Measurements from ENCODE around the gene SDHA.
"Not testable (repeated sequence)": the region's sequence is repeated elsewhere in the genome, so short reads cannot be mapped to it uniquely, and the experiment has no call there.

The SDHA gene

DNA sequence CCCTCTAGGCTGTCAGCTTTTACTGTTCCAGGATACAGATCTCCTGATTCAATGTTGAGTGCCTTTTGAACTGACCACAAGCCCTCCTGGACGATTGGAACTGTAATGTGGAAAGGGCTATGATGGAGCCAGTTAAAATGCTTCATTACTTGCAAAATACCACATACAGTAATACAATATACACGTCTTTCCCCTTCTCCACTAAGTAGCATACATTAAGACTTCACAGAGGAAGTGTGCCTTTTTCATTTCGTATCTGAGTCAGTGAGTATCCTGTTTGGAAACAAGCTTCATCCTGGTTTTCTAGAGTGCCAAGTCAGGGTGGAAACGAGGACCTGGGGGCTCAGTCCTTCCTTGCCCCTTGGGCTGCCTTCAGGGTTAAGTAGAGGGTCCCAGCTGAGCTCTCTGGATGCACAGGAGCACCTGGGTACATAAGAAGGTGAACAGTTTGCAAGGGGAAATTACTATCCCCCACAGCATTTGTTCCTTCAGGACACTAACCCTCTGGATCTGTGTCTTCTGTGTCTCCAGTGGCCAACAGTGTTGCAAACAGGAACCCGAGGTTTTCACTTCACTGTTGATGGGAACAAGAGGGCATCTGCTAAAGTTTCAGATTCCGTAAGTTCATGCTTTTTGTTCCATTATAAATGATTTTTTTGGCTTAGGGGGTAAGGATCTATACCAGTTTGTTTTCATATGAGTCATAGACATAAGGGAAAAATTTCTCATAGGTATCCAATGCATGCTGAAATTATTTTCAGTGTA is 5.0 kb downstream of the SDHA start:
- not testable (repeated sequence) for DNase-seq (ENCODE audit: low read depth in 2 of 2)

DNA sequence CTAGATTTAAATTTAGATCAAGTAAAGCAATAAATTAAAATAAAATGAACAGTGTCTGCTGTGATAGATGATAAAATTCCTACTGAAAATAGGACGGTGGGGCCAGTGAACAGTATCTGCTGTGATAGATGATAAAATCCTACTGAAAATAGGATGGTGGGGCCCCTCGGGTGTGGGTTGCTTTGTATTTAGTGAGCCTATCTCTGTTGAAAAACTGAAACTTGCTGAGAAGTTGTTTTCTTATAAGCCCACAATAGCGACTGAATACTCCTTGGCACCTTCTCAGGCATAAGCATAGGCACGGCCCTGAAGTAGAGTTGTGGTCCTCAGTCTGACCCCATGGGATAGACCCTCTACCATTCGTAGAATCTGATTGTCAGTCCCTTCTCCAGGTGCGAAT is 5.7 kb downstream of the SDHA start:
- no peak for DNase-seq (ENCODE audit: low read depth in 2 of 2)

DNA sequence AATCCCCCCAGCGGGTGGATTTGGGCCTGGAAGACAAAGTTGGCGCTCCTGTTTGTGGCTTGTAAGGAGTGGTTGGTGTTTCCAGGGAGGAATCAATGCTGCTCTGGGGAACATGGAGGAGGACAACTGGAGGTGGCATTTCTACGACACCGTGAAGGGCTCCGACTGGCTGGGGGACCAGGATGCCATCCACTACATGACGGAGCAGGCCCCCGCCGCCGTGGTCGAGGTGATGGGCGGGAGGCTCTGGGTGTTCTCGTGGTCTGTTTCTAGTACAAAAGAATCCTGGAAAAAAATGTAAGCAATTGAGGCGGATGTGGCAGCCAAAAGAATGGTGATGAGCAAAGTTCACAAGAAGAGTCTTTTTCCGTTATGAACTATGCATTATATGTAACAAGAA is 7.2 kb downstream of the SDHA start:
- no peak for DNase-seq (ENCODE audit: low read depth in 2 of 2)

DNA sequence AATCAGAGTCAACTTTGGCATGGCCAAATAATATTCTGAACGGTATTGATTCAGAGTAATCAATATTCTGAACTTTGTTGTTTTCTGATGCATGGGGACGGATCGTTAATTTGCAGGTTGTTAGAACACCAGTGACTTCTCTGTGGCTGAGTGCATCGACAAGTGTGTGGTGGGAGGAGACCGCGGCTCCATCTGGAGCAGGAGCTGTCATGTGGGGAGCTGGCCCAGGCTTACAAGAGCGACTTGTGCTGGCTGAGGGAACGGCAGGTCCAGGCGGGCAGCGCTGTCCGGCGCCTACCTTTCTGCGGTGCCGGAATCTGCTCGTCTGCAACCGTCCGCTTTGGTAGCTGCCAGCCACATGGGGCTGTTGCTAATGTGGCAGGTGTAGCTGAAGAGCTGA is 9.3 kb downstream of the SDHA start:
- not testable (repeated sequence) for DNase-seq (ENCODE audit: low read depth in 2 of 2)

DNA sequence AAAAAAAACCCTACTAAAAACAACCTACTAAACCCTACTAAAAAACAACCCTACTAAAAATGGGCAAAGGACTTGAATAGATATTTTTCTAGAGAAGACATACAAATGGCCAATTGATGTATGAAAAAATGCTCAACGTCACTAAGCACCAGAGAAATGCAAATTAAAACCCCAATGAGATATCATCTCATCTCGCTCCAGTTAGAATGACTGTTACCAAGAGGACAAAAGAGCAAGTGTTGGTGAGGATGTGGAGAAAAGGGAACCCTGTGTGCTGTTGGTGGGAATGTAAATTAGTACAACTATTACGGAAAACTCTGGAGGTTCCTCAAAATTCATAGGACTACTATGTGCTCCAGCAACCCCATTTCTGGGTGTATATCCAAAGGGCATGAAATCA is 10.8 kb downstream of the SDHA start:
- DNase-seq (ENCODE audit: low read depth in 2 of 2): no peak

DNA sequence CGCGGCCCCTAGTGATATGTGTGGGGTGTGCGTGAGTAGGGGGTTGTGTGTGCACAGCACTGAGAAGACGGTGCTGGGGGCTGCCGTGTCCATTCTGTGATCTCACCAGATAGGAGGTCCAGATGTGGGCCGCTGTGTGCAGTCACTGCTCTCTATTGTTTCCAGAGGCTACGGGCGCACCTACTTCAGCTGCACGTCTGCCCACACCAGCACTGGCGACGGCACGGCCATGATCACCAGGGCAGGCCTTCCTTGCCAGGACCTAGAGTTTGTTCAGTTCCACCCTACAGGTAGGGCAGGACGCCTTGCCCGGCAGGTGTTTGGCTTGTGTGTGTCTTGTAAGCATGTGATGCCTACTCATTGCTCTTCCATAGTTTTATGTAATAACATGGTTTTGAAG is 12.6 kb downstream of the SDHA start:
- DNase-seq (ENCODE audit: low read depth in 2 of 2): no peak

DNA sequence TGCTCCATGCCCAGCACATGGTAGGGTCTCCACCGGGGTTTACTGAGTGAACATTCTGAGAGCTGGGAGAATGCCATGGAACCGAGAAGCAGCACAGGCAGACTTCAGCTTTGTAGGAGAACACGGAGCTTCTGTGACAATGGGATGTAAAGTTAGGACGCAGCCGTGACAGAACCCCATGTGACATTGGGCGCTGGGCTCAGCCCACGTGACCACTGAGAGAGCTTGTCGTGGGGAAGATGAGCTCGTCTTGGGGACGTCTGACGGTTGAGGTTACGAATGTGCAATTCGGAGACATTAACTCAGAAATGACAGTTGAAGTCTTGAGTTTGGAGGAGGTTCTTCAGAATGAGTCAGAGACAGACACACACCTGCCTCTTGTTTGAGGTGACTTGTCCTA is 13.5 kb downstream of the SDHA start:
- DNase-seq (ENCODE audit: low read depth in 2 of 2): no peak

DNA sequence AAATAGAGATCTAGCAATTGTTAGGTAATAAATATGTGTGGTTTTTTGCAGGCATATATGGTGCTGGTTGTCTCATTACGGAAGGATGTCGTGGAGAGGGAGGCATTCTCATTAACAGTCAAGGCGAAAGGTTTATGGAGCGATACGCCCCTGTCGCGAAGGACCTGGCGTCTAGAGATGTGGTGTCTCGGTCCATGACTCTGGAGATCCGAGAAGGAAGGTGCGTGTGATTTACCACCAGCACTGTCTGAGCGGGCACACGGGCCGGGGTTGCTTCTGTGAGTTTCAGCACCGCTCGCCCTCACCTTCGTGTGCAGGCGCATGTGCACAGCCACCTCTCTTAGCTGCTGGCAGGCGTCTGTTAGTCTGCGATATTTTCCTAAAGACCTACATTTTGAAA is 15.3 kb downstream of the SDHA start:
- not testable (repeated sequence) for DNase-seq (ENCODE audit: low read depth in 2 of 2)

DNA sequence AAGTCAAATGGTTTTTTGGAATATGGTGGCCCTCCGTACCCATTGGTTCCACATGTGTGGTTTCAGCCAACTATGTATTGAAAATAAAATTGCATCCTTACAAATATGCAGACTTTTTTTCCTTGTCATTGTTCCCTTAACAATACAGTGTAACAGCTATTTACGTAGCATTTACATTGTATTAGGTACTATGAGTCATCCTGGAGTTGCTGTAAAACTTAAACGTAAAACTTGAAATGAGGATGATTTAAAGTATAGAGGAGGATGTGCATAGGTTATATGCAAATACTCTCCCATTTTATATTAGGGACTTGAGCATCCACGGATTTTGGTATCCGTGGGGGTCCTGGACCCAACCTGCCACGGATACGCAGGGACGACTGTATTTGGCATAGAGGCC is 16.3 kb downstream of the SDHA start:
- DNase-seq (ENCODE audit: low read depth in 2 of 2): no peak

DNA sequence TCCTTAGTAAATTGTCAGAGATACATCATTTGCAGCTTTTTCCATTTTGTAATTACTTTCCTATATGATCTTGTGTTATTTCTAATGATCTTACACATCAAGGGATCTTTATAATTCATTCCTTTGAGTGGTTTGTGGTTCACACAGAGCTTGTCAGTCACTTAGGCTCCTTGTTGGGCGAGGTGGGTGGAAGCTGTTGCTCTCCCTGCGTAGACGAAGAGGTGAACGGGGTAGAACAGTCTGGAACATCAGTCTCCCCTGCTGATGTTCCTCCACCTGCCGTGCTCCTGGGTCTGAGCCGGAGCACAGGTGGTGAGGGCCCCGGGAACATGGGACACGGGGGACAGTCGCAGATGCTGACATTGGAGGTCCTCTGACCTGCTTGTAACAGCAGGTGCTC is 17.4 kb downstream of the SDHA start:
- DNase-seq (ENCODE audit: low read depth in 2 of 2): not testable (repeated sequence)

DNA sequence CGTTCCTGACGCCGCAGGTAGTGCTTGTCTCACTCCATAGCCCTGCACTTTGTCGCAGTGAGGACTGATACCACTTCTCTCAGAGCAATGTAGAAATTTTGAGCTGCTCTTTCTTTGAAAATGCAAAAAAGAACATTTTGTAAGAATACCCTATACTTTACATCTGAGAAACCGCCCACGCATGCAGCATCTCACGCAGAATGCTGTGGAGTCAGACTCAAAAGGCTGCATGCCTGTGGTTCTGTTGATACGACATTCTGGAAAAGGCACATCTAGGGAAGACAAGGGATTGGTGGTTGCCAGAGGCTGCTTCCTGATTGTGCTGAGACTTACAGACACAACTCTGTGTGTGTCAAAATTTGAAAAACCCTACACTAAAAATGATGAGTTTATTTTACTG is 19.8 kb downstream of the SDHA start:
- DNase-seq (ENCODE audit: low read depth in 2 of 2): not testable (repeated sequence)

DNA sequence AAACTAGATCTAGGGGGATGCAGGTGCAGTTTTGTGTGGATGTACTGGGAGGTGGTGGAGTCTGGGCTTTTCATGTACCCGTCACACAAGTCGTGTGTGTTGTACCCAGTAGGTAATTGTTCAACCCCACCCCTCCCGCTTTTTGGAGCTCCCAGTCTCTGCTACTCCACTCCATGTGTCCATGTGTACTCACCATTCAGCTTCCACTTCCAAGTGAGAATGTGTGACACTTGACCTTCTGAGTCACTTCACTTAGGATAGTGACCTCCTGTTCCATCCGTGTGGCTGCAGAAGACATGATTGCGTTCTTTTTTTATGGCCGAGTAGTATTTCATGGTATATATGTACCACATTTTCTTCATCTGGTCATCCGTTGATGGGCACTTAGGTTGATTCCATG is 22.4 kb downstream of the SDHA start:
- not testable (repeated sequence) for DNase-seq (ENCODE audit: low read depth in 2 of 2)

DNA sequence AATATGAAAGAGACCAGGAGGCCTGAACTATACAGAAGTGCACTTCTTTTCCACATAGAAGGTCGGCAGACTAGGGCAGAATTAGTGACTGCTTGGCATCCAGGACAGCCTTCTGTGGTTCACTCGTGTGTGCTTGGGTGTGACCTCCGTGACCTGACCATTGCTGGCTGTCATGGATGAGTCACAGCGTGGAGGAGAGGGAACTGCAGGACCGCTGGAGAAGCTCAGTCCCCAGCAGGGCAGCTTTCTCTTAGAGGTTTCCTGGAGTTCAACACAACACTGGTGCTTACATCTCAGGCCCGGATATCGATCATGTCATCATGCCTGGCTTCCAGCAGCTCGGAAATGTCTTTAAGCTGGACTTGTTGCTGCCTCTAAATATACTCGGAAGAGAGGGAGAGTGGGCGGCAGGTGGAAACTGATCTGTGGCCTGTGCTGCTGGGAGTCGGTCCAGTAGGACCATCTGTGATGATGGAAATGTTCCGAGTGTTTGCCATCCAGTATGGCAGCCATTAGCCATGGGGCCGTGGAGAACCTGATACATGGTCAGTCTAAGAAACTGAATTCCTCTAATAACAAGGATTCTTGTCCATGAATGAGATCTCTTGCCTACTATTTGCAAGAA is 23.0 kb downstream of the SDHA start:
- not testable (repeated sequence) for DNase-seq (ENCODE audit: low read depth in 2 of 2)

DNA sequence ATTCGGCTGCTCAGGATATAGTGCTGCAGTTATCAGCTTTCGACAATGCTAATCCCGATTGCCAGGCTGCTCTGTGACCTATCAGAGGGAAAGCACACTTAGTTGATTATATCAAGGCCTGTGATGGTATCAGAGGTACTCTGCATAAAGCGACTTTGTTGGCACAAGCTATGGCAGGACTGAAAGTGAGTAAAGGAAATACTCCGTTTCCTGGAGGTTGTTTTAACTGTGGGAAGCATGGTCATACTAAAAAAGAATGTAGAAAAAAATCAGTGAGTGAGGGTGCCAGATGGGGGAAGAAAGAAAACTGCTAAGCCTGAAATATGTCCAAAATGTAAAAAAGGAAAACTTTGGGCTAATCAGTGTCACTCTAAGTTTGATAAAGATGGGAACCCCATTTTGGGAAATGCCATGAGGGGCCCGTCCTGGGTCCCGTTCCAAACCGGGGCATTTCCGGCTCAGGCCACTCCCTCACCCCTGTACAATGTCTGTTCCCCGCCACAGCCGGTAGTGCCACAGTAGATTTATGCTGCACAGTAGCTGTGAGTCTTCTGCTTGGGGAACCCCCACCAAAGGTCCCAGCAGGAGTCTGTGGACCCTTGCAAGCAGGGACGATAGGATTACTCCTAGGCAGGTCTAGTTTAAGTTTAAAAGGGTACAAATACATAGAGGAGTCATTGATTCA is 25.7 kb downstream of the SDHA start:
- DNase-seq (ENCODE audit: low read depth in 2 of 2): not testable (repeated sequence)

DNA sequence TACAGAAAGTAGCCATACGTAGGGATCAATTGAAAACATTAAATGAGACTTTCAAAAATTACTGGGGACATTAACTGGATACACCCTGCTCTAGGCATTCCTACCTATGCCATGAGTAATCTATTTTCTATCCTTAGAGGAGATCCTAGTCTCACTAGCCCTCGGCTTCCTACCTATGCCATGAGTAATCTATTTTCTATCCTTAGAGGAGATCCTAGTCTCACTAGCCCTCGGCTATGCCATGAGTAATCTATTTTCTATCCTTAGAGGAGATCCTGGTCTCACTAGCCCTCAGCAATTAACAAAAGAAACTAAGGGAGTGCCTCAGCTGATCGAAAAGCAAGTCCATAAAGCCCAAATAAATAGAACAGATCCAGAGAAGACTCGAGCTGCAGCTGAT is 27.6 kb downstream of the SDHA start:
- DNase-seq (ENCODE audit: low read depth in 2 of 2): not testable (repeated sequence)

DNA sequence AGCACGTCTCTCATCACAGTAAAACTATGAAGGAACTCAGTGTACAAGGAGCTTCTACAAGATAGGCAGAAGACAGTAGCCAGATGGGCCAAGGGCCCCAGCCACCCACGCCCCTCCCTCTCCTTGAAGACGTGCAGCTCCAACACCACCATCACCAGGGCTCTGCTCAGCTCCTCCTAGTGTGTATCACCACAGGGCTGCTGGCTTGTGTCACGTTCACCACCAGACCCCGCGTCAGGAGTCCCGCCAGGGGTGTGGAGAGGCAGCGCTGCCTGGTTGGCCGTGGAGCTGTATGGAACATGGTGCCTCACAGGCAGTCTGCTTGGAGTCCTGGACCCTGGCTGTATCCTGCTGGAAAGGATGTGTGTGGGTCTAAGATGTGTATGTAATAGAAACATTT is 32.3 kb downstream of the SDHA start:
- not testable (repeated sequence) for DNase-seq (ENCODE audit: low read depth in 2 of 2)

DNA sequence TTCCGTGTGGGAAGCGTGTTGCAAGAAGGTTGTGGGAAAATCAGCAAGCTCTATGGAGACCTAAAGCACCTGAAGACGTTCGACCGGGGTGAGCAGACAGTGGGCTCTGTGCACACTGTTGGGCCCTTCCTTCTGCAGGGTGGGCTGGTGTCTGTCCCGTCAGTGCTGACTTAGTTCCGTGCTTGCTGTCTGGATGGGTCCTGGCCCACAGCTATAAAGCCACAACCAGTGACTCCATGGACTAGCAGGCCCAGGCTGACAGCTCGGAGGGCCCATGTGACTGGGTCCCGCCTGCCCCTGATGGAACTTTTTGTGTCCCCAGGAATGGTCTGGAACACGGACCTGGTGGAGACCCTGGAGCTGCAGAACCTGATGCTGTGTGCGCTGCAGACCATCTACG is 32.9 kb downstream of the SDHA start:
- DNase-seq (ENCODE audit: low read depth in 2 of 2): not testable (repeated sequence)

DNA sequence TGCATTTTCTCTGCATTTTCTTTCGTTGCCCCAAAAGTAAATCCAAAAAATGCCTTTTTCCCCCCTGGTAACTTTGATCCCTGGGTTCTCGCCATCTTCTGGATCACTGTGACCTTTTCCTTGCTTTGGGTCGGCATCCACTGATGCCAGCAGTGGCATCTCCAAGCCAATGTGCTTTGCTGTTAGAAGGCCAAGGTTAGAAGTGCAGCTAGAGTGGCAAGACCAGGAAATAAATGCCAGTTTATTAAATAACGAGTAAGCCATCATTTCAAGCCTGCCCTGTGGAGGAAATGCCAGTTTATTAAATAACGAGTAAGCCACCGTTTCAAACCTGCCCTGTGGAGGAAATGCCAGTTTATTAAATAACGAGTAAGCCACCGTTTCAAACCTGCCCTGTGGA is 33.4 kb downstream of the SDHA start:
- not testable (repeated sequence) for DNase-seq (ENCODE audit: low read depth in 2 of 2)

DNA sequence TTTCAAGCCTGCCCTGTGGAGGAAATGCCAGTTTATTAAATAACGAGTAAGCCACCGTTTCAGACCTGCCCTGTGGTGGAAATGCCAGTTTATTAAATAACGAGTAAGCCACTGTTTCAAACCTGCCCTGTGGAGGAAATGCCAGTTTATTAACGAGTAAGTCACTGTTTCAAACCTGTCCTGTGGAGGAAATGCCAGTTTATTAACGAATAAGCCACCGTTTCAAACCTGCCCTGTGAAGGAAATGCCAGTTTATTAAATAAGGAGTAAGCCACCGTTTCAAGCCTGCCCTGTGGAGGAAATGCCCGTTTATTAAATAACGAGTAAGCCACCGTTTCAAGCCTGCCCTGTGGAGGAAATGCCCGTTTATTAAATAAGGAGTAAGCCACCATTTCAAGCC is 33.9 kb downstream of the SDHA start:
- DNase-seq (ENCODE audit: low read depth in 2 of 2): not testable (repeated sequence)

DNA sequence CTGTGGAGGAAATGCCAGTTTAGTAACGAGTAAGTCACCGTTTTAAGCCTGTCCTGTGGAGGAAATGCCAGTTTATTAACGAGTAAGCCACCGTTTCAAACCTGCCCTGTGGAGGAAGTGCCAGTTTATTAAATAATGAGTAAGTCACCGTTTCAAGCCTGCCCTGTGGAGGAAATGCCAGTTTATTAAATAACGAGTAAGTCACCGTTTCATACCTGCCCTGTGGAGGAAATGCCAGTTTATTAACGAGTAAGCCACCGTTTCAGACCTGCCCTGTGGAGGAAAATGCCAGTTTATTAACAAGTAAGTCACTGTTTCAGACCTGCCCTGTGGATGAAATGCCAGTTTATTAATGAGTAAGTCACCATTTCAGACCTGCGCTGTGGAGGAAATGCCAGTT is 34.4 kb downstream of the SDHA start:
- DNase-seq (ENCODE audit: low read depth in 2 of 2): no peak

DNA sequence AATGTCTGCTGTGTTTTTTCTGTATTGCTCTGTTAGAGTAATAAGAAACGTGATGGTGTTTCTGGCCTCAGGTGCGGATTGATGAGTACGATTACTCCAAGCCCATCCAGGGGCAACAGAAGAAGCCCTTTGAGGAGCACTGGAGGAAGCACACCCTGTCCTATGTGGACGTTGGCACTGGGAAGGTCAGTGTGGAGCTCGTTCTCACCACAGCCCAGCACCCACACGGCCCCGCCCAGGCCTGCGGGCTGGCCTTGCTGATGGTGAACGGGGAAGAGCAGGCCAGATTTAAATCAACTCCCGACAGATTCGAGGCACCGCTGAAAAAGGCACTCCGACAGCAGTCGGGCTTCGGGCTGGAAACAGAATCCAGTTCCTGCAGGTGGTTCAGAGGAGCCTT is 36.2 kb downstream of the SDHA start:
- DNase-seq (ENCODE audit: low read depth in 2 of 2): not testable (repeated sequence)

DNA sequence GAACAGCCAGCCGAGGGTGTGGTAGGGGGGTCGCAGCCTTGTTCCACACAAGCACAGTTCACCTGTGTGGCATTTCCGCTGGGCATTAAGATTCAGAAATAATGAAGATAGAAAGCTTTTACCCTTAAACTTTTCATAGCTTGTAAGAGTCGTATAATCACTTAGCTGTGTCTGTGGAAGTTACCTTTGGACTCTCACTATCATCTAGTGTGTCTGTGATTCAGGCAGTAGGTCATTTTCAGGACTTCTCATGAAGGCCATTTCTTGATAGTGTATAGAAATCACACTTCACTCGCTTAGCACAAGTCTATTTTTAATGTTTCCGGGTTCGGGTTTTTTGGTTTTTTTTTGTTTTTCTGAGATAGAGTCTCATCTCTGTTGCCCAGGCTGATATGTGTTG is 37.0 kb downstream of the SDHA start:
- DNase-seq (ENCODE audit: low read depth in 2 of 2): not testable (repeated sequence)

DNA sequence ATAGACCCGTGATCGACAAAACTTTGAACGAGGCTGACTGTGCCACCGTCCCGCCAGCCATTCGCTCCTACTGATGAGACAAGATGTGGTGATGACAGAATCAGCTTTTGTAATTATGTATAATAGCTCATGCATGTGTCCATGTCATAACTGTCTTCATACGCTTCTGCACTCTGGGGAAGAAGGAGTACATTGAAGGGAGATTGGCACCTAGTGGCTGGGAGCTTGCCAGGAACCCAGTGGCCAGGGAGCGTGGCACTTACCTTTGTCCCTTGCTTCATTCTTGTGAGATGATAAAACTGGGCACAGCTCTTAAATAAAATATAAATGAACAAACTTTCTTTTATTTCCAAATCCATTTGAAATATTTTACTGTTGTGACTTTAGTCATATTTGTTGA is 38.2 kb downstream of the SDHA start:
- not testable (repeated sequence) for DNase-seq (ENCODE audit: low read depth in 2 of 2)

Measured in stimulated activated CD4-positive, alpha-beta T cell treated with anti-CD3 and anti-CD28 coated beads, Interleukin-15, amount 100 ng/mL, for 48 hours (primary cell).